HCT116 (cell line): ENCODE measurements around the gene AKT1.

Experiments used
- EZH2 ChIP-seq: fragments of 200-600 bp; sonication (generic); IDR thresholded peaks from 2 replicates; pipeline ENCODE4 v1.6.1; 2017; ENCODE audit warnings: antibody characterized with exemption, mixed run types
- EZH2phosphoT487 ChIP-seq: fragments of 200-600 bp; IDR thresholded peaks from 2 replicates; pipeline ENCODE4 v1.6.1; 2018; ENCODE audit warnings: antibody characterized with exemption, borderline replicate concordance
- FOSL1 ChIP-seq: IDR thresholded peaks from 2 replicates; pipeline ENCODE4 v1.6.1; 2012; ENCODE audit warnings: low read depth
- JUND ChIP-seq: IDR thresholded peaks from 2 replicates; pipeline ENCODE4 v1.6.1; 2012
- POLR2A ChIP-seq: IDR thresholded peaks from 2 replicates; pipeline ENCODE4 v1.7.0; 2011; ENCODE audit warnings: borderline replicate concordance; ENCODE audit not compliant: insufficient read depth, insufficient read length; ENCODE audit errors: extremely low read depth
- POLR2AphosphoS5 ChIP-seq: IDR thresholded peaks from 2 replicates; pipeline ENCODE4 v1.6.1; 2011; ENCODE audit warnings: mild to moderate bottlenecking, low read depth, low read length, moderate library complexity
- RAD21 ChIP-seq: IDR thresholded peaks from 2 replicates; pipeline ENCODE4 v1.6.1; 2012; ENCODE audit warnings: low read depth, mild to moderate bottlenecking
- SIN3A ChIP-seq: IDR thresholded peaks from 2 replicates; pipeline ENCODE4 v1.6.1; 2012; ENCODE audit warnings: low read depth
- TCF7L2 ChIP-seq: IDR thresholded peaks from 2 replicates; pipeline ENCODE4 v1.7.0; 2011; ENCODE audit warnings: borderline replicate concordance, inconsistent platforms; ENCODE audit not compliant: insufficient read depth, insufficient read length; ENCODE audit errors: extremely low read depth
- ZFX ChIP-seq: fragments of 450-650 bp; IDR thresholded peaks from 2 replicates; pipeline ENCODE4 v1.6.1; 2017
- ZNF274 ChIP-seq: fragments of 200-500 bp; sonication (Bioruptor generic); IDR thresholded peaks from 2 replicates; pipeline ENCODE4 v1.6.1; 2014; ENCODE audit warnings: mild to moderate bottlenecking, low read depth, low read length, inconsistent platforms
- TF ChIP-seq, protein P1 (sequence below), 3 experiments: fragments of 200-600 bp in 1 of 3; sonication (generic) in 1 of 3; IDR thresholded peaks in 2 of 3; conservative IDR thresholded peaks in 1 of 3; 2 replicates each; pipeline ENCODE4 v1.5.1; 2012 to 2017; ENCODE audit warnings: low read depth in 2 of 3, low read length in 2 of 3, antibody characterized with exemption in 1 of 3, borderline replicate concordance in 1 of 3, control low read depth in 1 of 3, mild to moderate bottlenecking in 1 of 3, mixed read lengths in 1 of 3, mixed run types in 1 of 3, moderate library complexity in 1 of 3; ENCODE audit not compliant: insufficient read depth in 1 of 3
- TF ChIP-seq, protein P2 (sequence below): IDR thresholded peaks from 2 replicates; pipeline ENCODE4 v1.6.1; 2012
- TF ChIP-seq, protein P3 (sequence below): IDR thresholded peaks from 2 replicates; pipeline ENCODE4 v1.6.1; 2012; ENCODE audit warnings: low read depth

DNA sequence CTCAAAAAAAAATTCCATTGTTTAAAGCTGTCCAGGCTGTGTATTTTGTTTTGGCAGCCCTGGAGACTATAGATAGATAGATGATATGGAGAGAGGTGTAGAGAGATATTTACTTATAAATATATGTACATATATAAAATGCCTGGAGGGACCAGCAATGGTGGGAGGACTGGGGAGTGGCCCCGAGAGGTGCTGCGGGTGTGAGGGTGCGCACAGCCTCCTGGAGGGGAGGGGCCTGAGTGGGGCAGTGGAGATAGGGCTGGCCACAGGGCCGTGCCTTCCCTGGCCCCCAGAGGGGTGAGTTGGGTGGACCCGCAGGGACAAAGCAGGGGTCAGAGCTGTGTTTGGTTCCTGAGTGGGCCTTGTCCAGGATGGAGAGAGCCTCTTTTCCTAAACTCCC lies 65.1 kb downstream of the AKT1 start:
- TF ChIP-seq JUND, result no peak
- TF ChIP-seq ZNF274, result no peak
- TF ChIP-seq, protein P1, sequence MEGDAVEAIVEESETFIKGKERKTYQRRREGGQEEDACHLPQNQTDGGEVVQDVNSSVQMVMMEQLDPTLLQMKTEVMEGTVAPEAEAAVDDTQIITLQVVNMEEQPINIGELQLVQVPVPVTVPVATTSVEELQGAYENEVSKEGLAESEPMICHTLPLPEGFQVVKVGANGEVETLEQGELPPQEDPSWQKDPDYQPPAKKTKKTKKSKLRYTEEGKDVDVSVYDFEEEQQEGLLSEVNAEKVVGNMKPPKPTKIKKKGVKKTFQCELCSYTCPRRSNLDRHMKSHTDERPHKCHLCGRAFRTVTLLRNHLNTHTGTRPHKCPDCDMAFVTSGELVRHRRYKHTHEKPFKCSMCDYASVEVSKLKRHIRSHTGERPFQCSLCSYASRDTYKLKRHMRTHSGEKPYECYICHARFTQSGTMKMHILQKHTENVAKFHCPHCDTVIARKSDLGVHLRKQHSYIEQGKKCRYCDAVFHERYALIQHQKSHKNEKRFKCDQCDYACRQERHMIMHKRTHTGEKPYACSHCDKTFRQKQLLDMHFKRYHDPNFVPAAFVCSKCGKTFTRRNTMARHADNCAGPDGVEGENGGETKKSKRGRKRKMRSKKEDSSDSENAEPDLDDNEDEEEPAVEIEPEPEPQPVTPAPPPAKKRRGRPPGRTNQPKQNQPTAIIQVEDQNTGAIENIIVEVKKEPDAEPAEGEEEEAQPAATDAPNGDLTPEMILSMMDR (IDR thresholded peaks at IDR 0.05 in 2 of 3, conservative IDR thresholded peaks at IDR 0.05 in 1 of 3; ENCODE audit: borderline replicate concordance in 1 of 3, insufficient read depth in 1 of 3, low read depth in 2 of 3, low read length in 2 of 3), result no peak
- no peak for TF ChIP-seq EZH2phosphoT487
- TF ChIP-seq RAD21, result no peak
- TF ChIP-seq POLR2AphosphoS5, result no peak
- TF ChIP-seq, protein P2, sequence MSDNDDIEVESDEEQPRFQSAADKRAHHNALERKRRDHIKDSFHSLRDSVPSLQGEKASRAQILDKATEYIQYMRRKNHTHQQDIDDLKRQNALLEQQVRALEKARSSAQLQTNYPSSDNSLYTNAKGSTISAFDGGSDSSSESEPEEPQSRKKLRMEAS, result no peak
- TF ChIP-seq POLR2A, result no peak
- no peak for TF ChIP-seq SIN3A
- no peak for TF ChIP-seq EZH2
- TF ChIP-seq TCF7L2, result no peak
- no peak for TF ChIP-seq ZFX
- TF ChIP-seq, protein P3, sequence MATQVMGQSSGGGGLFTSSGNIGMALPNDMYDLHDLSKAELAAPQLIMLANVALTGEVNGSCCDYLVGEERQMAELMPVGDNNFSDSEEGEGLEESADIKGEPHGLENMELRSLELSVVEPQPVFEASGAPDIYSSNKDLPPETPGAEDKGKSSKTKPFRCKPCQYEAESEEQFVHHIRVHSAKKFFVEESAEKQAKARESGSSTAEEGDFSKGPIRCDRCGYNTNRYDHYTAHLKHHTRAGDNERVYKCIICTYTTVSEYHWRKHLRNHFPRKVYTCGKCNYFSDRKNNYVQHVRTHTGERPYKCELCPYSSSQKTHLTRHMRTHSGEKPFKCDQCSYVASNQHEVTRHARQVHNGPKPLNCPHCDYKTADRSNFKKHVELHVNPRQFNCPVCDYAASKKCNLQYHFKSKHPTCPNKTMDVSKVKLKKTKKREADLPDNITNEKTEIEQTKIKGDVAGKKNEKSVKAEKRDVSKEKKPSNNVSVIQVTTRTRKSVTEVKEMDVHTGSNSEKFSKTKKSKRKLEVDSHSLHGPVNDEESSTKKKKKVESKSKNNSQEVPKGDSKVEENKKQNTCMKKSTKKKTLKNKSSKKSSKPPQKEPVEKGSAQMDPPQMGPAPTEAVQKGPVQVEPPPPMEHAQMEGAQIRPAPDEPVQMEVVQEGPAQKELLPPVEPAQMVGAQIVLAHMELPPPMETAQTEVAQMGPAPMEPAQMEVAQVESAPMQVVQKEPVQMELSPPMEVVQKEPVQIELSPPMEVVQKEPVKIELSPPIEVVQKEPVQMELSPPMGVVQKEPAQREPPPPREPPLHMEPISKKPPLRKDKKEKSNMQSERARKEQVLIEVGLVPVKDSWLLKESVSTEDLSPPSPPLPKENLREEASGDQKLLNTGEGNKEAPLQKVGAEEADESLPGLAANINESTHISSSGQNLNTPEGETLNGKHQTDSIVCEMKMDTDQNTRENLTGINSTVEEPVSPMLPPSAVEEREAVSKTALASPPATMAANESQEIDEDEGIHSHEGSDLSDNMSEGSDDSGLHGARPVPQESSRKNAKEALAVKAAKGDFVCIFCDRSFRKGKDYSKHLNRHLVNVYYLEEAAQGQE, result no peak
- no peak for TF ChIP-seq FOSL1
